H1 (cell line): Measurements from ENCODE around the gene DCTD. TPM values are rescaled to one million over a fixed set of nuclear protein-coding genes. Genes with fewer than 3 reads are reported as not detected.

Experiments used
- CTCF ChIA-PET: fragments of 300-600 bp; sonication (Branson Sonifier 250); formaldehyde crosslinking; loops from one replicate; lab custom pipeline; 2021; ENCODE audit not compliant: partially characterized antibody; lab: Charles Lee
- POLR2A ChIA-PET: fragments of 300-600 bp; sonication (Branson Sonifier 250); formaldehyde crosslinking; loops from one replicate; lab custom pipeline; 2021; ENCODE audit warnings: inconsistent platforms; ENCODE audit not compliant: partially characterized antibody; lab: Charles Lee
- DNase-seq, 2 experiments: peaks; one replicate each; pipeline versions ENCODE4 v3.0.0 to v3.0.0-alpha.2; 2010 to 2022; ENCODE audit warnings: low spot score in 2 of 2, low read depth in 1 of 2, mixed read lengths in 1 of 2
- FAIRE-seq: peaks from 2 replicates; lab custom pipeline; 2011; peaks lifted over from hg19 to GRCh38; lab: Jason Lieb, UNC
- H2AFZ ChIP-seq: 2 replicates; pipeline ENCODE4 v1.8.1; 2012; ENCODE audit warnings: low read length, inconsistent platforms
- H2AK5ac ChIP-seq: 2 replicates; pipeline ENCODE4 v1.6.1; 2013; ENCODE audit warnings: low read depth, low read length
- H2BK120ac ChIP-seq: replicated peaks from 2 replicates; pipeline ENCODE3; 2013; ENCODE audit warnings: low read depth, low read length, inconsistent platforms
- H2BK12ac ChIP-seq: 2 replicates; pipeline ENCODE4 v1.6.1; 2013; ENCODE audit warnings: low read depth, low read length
- H2BK15ac ChIP-seq: 2 replicates; pipeline ENCODE4 v1.6.1; 2013; ENCODE audit warnings: low read length
- H2BK20ac ChIP-seq: 2 replicates; pipeline ENCODE4 v1.6.1; 2013; ENCODE audit warnings: low read length
- H2BK5ac ChIP-seq: 2 replicates; pipeline ENCODE4 v1.6.1; 2013; ENCODE audit warnings: low read depth, low read length
- H3K14ac ChIP-seq: 2 replicates; pipeline ENCODE4 v1.6.1; 2013; ENCODE audit warnings: inconsistent platforms; ENCODE audit not compliant: insufficient read length
- H3K18ac ChIP-seq: 2 replicates; pipeline ENCODE4 v1.6.1; 2013; ENCODE audit warnings: low read length; ENCODE audit errors: extremely low read depth
- H3K23ac ChIP-seq: 2 replicates; pipeline ENCODE4 v1.6.1; 2013; ENCODE audit warnings: inconsistent platforms; ENCODE audit not compliant: insufficient read length
- H3K23me2 ChIP-seq: 2 replicates; pipeline ENCODE4 v1.6.1; 2013; ENCODE audit warnings: low read depth, low read length
- H3K27ac ChIP-seq: 2 replicates; pipeline ENCODE4 v1.6.1; 2011; ENCODE audit warnings: low read depth, low read length, inconsistent platforms
- H3K27me3 ChIP-seq, 4 experiments: replicated peaks in 1 of 4; 1 replicate in 1 of 4; 2 replicates in 3 of 4; pipeline versions ENCODE4 v1.6.1 to v1.8.1; 2011 to 2013; ENCODE audit warnings: low read length in 3 of 4, mild to moderate bottlenecking in 3 of 4, inconsistent platforms in 2 of 4, mixed read lengths in 2 of 4, moderate library complexity in 1 of 4; ENCODE audit not compliant: control insufficient read depth in 3 of 4, insufficient read depth in 3 of 4; ENCODE audit errors: extremely low read depth in 1 of 4
- H3K36me3 ChIP-seq, 4 experiments: 2 replicates each; pipeline versions ENCODE4 v1.6.1 to v1.8.1; 2011 to 2013; ENCODE audit warnings: mild to moderate bottlenecking in 4 of 4, low read length in 3 of 4, moderate library complexity in 2 of 4, control low read depth in 1 of 4, inconsistent platforms in 1 of 4; ENCODE audit not compliant: insufficient read depth in 4 of 4, control insufficient read depth in 2 of 4
- H3K4ac ChIP-seq: replicated peaks from 2 replicates; pipeline ENCODE3; 2013; ENCODE audit warnings: low read length, low read depth, mixed read lengths, inconsistent platforms; ENCODE audit not compliant: insufficient read length
- H3K4me1 ChIP-seq, 4 experiments: replicated peaks in 1 of 4; 1 replicate in 1 of 4; 2 replicates in 3 of 4; pipeline versions ENCODE4 v1.6.1 to v1.8.1; 2011 to 2013; ENCODE audit warnings: low read length in 3 of 4, inconsistent platforms in 2 of 4, mixed read lengths in 1 of 4; ENCODE audit not compliant: insufficient read depth in 4 of 4, control insufficient read depth in 3 of 4
- H3K4me2 ChIP-seq, 2 experiments: 2 replicates each; pipeline versions ENCODE4 v1.6.1 to v1.8.1; 2011 to 2013; ENCODE audit warnings: low read depth in 2 of 2, low read length in 2 of 2, control low read depth in 1 of 2, inconsistent platforms in 1 of 2, mild to moderate bottlenecking in 1 of 2; ENCODE audit not compliant: insufficient read depth in 1 of 2
- H3K4me3 ChIP-seq, 4 experiments: fragments of 200-600, 300-600 bp in 1 of 4; sonication (generic), shearing (Covaris generic), sonication (Bioruptor Twin) in 1 of 4; 2 replicates each; pipeline versions ENCODE4 v1.5.1 to v1.8.1; 2011 to 2016; ENCODE audit warnings: low read length in 4 of 4, low read depth in 3 of 4, control low read depth in 2 of 4, inconsistent platforms in 2 of 4, mild to moderate bottlenecking in 2 of 4, mixed read lengths in 1 of 4, moderate library complexity in 1 of 4; ENCODE audit not compliant: insufficient read depth in 2 of 4; ENCODE audit errors: extremely low read depth in 1 of 4
- H3K56ac ChIP-seq: replicated peaks from 2 replicates; pipeline ENCODE3; 2013; ENCODE audit warnings: low read depth, mild to moderate bottlenecking, mixed read lengths, low read length, inconsistent platforms; ENCODE audit not compliant: insufficient read length
- H3K79me1 ChIP-seq: 2 replicates; pipeline ENCODE4 v1.6.1; 2013; ENCODE audit warnings: low read depth, low read length, control low read depth
- H3K79me2 ChIP-seq, 2 experiments: 2 replicates each; pipeline versions ENCODE4 v1.6.1 to v1.8.1; 2012 to 2013; ENCODE audit warnings: low read length in 2 of 2, mild to moderate bottlenecking in 2 of 2, inconsistent platforms in 1 of 2; ENCODE audit not compliant: insufficient read depth in 2 of 2, control insufficient read depth in 1 of 2
- H3K9ac ChIP-seq, 4 experiments: replicated peaks in 1 of 4; 1 replicate in 1 of 4; 2 replicates in 3 of 4; pipeline versions ENCODE4 v1.6.1 to v1.8.1; 2011 to 2013; ENCODE audit warnings: low read depth in 3 of 4, low read length in 3 of 4, control low read depth in 2 of 4, mild to moderate bottlenecking in 2 of 4, moderate library complexity in 2 of 4, inconsistent platforms in 1 of 4; ENCODE audit errors: extremely low read depth in 1 of 4
- H3K9me3 ChIP-seq, 2 experiments: 2 replicates each; pipeline versions ENCODE4 v1.6.1 to v1.8.1; 2012 to 2013; ENCODE audit warnings: mild to moderate bottlenecking in 2 of 2, moderate library complexity in 2 of 2, control low read depth in 1 of 2, inconsistent platforms in 1 of 2, low read depth in 1 of 2, low read length in 1 of 2, mixed read lengths in 1 of 2; ENCODE audit not compliant: insufficient read depth in 2 of 2
- H4K20me1 ChIP-seq, 2 experiments: replicated peaks in 1 of 2; 2 replicates each; pipeline versions ENCODE3 to v1.8.1; 2011 to 2013; ENCODE audit warnings: inconsistent platforms in 2 of 2, low read length in 2 of 2, mild to moderate bottlenecking in 1 of 2; ENCODE audit not compliant: insufficient read depth in 2 of 2, control insufficient read depth in 1 of 2
- H4K5ac ChIP-seq: 2 replicates; pipeline ENCODE4 v1.6.1; 2013; ENCODE audit warnings: low read length, low read depth, mixed read lengths, inconsistent platforms; ENCODE audit not compliant: insufficient read length
- H4K8ac ChIP-seq: 2 replicates; pipeline ENCODE4 v1.8.0; 2013; ENCODE audit warnings: mild to moderate bottlenecking, moderate library complexity, low read length, inconsistent platforms; ENCODE audit not compliant: insufficient read depth; ENCODE audit errors: extremely low read depth
- H4K91ac ChIP-seq: replicated peaks from 2 replicates; pipeline ENCODE3; 2013; ENCODE audit warnings: low read length, mixed read lengths, inconsistent platforms; ENCODE audit not compliant: insufficient read length
- RBBP5 ChIP-seq: IDR thresholded peaks from 2 replicates; pipeline ENCODE4 v1.7.1; 2012; ENCODE audit warnings: low read depth, mild to moderate bottlenecking, inconsistent platforms, low read length, moderate library complexity, borderline replicate concordance
- WGBS, 2 experiments: shearing (Covaris generic) in 1 of 2; methylation state at CpG; one replicate each; pipeline versions ENCODE4 v1.1.6 to v1.1.7; 2013 to 2015; ENCODE audit warnings: low lambda C conversion rate in 2 of 2, mixed read lengths in 2 of 2, inconsistent platforms in 1 of 2, low coverage in 1 of 2, missing lambda C conversion rate in 1 of 2; ENCODE audit not compliant: insufficient replicate concordance in 2 of 2, insufficient coverage in 1 of 2, insufficient read length in 1 of 2; ENCODE audit errors: extremely low coverage in 1 of 2, missing lambda C conversion rate in 1 of 2; 5-methylcytosine and 5-hydroxymethylcytosine counted together
- polyA plus RNA-seq, 7 experiments: library from polyadenylated mRNA; depleted of rRNA in 3 of 7; stranded (reverse) in 5 of 7; unstranded in 2 of 7; fragments of >200 nt in 5 of 7; fragments of 200-250 nt in 2 of 7; gene quantifications; 1 replicate in 5 of 7; 2 replicates in 1 of 7; 4 replicates in 1 of 7; pipeline versions ENCODE4 v1.2.1 to v1.2.3, GENCODE V29; 2011 to 2013; ENCODE audit warnings: missing spikeins in 2 of 7, mixed read lengths in 2 of 7
- total RNA-seq: library from RNA; stranded (reverse); fragmentation: NEBNext Ultra II Directional; extraction: Animal tissue kit (Norgen Biotek cat#: 25700); gene quantifications from 2 replicates; pipeline ENCODE4 v1.2.1, GENCODE V29; 2021

DCTD gene
- total and polyA plus RNA-seq, 2 of the 8 experiments (the other 6 are each of a cell fraction or from before 2014, with no cell fraction given), result 60.2 to 69.5 TPM

DNA sequence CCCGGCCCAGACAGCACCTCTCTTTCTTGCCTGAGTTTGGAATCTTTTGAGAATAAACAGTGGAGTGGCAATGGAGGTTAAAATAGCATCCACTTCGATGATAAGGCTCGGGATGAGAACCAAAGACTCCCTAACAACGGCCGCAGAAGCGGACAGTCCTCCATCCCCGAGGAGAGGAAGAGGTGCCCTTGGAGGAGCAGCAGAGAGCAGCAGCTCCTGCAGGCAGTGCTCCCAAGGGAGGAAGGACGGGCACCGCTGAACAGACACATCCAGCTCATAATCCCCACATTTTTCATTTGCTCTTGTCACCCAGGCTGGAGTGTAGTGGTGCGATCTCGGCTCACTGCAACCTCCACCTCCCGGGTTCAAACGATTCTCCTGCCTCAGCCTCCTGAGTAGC lies 61.3 kb downstream of the DCTD start:
- Histone ChIP-seq H4K20me1 (no peaks in the 10 kb centered on the region), H3K4me3 (no peak overlapping the region), H4K5ac (no peak overlapping the region), H3K9ac (no peak overlapping the region), H2BK20ac (no peak overlapping the region), H3K9me3 (peaks cover 0 to 3% of the 10 kb centered on the region in 2 experiments; a peak in 2 of 4 replicates), H3K4ac (no peak overlapping the region), H2BK15ac (no peak overlapping the region), H3K36me3 (no peaks in the 10 kb centered on the region), H3K79me2 (no peaks in the 10 kb centered on the region), H3K4me1 (peaks cover 0 to 7% (median 1%) of the 10 kb centered on the region in 4 experiments; a peak in 1 of 7 replicates), H3K79me1 (no peaks in the 10 kb centered on the region), H2BK120ac (no peak overlapping the region), H3K18ac (no peak overlapping the region), H3K56ac (no peak overlapping the region), H3K14ac (no peak overlapping the region), H3K27ac (no peak overlapping the region), H4K8ac (no peak overlapping the region), H4K91ac (no peak overlapping the region), H2AK5ac (no peak overlapping the region), H3K4me2 (no peak overlapping the region), H3K23ac (no peak overlapping the region), H3K23me2 (no peaks in the 10 kb centered on the region), H2BK12ac (no peak overlapping the region), H2AFZ (no peak overlapping the region), H3K27me3 (no peaks in the 10 kb centered on the region), H2BK5ac (no peak overlapping the region)
- no peak for DNase-seq
- POLR2A ChIA-PET, result no interaction called here
- CTCF ChIA-PET, result interaction anchor here (0.6 to 1.7 kb wide), 4 partner anchors 9 to 490 kb away, joined by 3 to 10 read pairs (median 4); no protein-coding TSS in a partner anchor
- TF ChIP-seq RBBP5, result no peak
- 90% methylated on average over 13 of the region's 13 CpGs; no CpG with 5 or more reads in 1 of the 2 experiments for WGBS, 2 experiments
- no peak for FAIRE-seq
